GM18505 (cell line): ENCODE results near the gene AGAP1.

Experiments
- ATAC-seq: cut with Tn5 transposase; IDR thresholded peaks from one replicate; pipeline ENCODE4 v1.9.1; 2021; ENCODE audit not compliant: unreplicated experiment
- POLR2A ChIP-seq: IDR thresholded peaks from 4 replicates; pipeline ENCODE4 v1.6.1; 2011; ENCODE audit warnings: borderline replicate concordance; ENCODE audit not compliant: insufficient read depth, insufficient read length; ENCODE audit errors: extremely low read depth

Gene AGAP1

DNA sequence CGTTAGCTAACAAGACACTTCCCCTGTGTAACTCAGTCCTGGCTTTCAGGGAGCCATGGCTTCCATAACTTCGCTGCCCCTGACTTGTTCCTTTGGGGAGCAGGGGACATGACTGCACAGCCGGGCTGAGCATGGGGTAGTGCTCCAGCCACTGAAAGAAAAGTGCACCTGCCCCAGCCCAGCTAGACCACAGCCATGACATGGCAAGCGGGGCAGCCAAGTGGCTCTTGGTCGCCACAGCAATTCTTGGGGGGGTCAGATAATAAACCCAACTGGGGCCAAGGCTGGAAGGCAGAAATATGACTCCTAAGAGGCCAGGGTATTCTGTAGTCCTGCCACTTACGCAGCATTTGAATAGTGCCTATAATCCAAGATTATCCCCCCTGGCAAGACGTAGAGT, 385.3 kb downstream of the AGAP1 start:
- TF ChIP-seq POLR2A: no peak
- no peak for ATAC-seq

DNA sequence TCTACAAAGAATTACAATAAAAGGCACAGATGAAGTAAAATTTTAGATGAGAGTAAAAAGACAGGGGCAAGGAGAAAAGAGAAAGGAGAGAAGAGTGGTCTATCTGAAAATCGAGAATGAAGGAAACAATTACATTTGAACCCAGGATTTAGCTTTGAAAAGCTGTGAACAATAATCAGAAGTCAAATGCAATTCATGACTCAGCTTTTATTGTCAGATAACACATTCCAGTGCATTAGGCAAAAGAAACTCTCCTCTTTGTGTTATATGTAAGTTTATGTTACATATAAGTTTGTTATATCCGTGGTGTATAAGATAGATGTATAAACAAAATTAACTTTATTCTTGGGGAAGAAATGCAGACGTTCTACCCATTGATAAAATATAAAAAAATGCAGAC, 389.8 kb downstream of the AGAP1 start:
- ATAC-seq: no peak
- TF ChIP-seq POLR2A: no peak

DNA sequence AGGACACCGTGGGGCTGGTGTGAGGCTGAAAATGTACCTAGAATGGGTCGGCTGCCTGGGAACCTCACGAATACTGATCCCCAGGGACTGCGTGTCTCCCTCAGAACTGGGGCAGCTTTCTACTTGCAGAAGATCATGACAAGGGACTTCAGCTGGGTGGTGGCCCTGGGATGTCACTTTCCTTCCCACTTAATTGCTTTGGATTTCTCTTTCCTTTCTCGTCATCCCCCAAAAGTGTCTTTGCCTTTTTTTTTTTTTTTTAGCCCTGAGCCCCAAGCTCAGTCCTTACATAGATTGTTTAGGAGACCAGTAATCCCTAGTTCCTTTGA, 395.4 kb downstream of the AGAP1 start:
- TF ChIP-seq POLR2A: no peak
- ATAC-seq: no peak

DNA sequence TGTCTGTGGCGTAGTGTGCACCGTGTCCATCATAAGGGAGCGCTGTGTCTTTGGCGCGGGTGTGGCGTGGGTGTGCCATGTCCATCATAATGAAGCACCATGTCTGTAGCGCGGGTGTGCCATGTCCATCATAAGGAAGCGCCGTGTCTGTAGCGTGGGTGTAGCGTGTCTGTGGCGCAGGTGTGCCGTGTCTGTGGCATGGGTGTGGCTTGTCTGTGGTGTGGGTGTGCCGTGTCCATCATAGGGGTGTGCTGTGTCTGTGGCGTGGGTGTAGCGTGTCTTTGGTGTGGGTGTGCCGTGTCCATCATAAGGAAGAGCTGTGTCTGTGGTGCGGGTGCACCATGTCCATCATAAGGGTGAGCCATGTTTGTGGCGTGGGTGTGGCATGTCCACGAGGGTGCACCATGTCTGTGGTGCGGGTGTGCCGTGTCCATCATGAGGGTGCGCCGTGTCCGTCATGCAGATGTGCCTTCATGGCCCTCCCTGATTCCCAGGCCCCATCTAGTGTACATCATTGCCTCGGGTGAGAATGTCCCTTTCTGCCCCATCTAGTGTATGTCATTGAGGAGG, 399.4 kb downstream of the AGAP1 start:
- TF ChIP-seq POLR2A: no peak

DNA sequence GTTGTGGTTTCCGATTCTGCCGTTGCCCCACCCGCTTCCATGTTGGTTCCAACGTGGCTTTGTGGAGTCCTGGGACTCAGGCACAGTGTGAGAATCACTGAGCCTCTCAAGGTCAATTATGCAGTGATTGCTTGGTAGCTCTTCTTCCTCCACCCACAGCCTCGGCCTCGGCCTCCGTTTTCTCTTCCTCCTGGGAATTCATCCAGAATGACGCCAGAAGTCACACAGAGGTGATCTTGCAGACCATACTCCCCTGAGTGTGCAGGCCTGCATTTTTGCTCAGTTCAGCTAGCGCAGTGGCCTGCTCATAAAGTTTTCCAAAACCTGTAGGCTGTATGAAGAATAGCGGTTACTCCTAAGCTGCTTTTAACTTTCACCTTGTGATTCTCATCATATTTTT, 401.0 kb downstream of the AGAP1 start:
- TF ChIP-seq POLR2A: no peak
- no peak for ATAC-seq

More for the DNA sequence above, 399.4 kb downstream of the AGAP1 start:
- ATAC-seq: no peak

DNA sequence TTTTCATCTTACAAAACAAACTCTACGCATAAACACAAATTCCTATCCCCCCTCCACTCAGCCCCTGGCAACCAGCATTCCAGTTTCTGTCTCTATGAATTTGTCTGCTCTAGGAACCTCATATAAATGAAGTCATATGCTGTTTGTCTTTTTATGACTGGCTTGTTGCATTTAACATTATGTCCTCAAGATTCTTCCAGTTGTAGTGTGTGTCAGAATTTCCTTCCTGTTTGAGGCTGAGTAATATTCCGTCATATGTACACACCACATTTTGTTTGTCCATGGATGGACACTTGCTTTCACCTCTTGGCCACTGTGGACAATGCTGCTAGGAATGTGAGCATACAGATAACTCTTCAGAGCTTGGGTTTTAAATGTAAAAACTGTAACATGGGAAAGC, 402.2 kb downstream of the AGAP1 start:
- TF ChIP-seq POLR2A: no peak
- no peak for ATAC-seq

DNA sequence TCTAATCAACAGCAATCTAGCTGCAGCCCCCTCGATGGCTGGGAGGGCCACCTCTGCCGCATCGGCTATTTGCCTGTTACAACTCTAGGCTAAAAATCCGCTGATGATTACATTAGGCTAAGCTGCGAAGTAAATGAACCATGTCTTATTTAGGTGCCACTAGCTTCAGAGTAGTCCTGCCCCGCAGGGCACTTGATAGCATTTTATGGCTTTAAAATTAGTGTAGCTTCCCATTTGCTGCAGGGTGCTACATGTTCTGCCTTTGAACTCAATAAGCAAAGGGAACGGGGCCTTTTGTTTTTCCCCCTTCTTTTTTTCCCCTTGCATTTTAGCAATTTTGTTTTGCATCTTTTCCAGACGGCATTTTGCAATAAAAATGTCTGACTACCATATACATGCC, 404.1 kb downstream of the AGAP1 start:
- ATAC-seq: no peak
- no peak for TF ChIP-seq POLR2A

DNA sequence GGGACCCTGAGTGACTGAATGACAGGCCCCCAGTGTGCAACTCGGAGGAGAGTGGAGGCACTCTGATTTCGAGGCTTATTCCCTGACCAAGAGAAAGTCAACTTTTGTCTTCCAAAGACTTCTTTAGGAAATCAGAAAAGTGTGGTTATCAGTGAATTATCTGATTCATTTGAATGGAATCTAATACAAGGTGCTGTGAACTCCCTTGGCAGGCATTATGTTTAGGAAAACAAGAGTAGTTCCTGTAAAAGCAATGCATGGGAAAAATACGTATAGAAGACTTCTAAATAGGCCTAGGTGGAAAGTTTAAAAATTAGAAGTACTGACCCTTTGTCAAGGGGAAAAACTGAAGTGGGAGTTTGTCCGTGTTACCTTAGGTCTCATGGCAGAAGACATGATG, 404.9 kb downstream of the AGAP1 start:
- TF ChIP-seq POLR2A: no peak
- ATAC-seq: no peak

DNA sequence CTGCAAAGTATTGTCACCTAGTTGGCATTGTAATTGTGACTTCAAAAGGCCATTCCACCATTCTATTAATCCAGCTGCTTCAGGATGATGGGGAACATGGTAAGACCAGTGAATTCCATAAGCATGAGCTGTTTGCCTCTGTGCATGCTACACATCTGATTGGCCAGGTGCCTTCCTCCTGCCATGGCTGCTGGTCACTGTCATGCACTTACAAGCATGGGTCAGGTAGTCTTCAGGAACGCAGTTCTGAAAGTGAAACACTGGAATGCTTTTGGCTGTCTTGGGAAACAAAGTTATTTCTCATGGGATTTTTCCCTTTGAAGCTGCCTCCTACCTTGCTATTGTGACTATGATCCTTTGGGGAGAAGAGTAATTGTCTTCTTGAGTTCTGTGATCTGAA, 406.8 kb downstream of the AGAP1 start:
- no peak for TF ChIP-seq POLR2A
- ATAC-seq: no peak

DNA sequence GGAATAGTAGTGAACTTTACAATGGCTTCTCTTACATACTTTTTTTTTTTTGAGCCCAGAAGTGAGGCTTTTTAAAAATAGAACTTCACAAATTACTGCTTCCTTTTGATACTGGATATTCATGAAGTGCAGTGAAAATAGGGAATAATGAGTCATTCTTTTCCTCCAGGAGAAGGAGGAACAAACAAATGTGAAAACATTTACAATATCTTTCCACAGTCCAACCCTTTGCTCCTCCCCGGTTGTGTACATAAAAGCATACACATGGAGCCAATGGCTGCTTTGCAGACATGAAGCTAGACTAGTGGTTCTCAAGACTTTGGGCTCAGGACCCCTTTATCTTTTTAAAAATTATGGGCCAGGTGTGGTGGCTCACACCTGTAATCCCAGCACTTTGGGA, 407.4 kb downstream of the AGAP1 start:
- TF ChIP-seq POLR2A: no peak
- ATAC-seq: no peak

DNA sequence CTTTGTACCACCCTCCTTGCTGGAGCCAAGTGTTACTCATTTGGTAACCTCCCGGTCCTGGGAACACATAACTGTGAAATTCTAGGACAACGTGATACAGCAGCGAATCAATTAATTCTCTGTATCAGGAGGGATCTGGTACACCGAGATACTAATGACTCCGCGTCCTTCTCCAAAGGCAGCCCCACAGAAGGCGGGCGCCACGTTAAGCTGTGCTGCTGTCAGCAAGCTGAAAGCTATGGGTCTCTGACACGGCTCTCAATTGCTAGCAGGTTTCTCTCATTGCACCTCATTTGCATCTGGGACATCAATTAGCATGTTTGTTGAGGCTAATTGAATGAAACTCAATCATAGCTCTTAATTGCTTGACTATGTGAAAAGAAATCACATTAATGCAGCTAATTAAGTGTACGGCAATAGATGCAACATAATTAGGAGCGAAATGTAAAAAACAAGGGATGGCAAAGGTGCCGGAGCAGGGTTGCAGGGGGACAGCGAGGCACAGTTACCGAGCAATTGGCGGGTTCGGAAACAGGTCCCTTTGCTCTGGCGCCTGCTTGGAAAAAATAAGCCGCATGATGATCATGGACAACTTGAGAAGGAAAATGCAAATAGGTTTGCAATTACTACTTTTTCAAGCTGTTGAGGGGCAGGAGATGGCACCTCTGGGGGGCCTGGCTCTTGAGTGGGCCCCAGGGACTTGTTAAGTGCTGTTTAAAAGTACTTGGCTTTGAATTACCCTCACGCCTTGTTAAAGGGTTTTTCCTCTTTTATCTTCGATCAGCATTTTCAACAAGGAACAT, 410.1 kb downstream of the AGAP1 start:
- no peak for ATAC-seq
- no peak for TF ChIP-seq POLR2A

DNA sequence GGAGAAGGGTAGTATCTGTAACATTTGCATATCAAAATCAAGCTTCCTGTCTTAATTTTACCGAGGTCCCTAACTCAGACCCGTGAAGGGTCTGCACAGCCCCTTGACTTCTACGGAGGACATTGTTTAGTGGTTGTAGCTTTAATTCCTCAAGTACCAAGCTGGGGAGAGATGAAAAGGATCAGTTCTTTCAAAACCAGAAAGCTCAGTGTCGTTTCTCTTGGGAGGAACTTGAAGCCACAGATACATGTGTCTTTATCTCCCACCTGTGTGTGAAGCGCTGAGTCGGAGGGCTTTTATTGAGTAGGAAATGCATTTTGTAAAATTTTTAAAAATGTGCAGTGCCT, 410.7 kb downstream of the AGAP1 start:
- ATAC-seq: no peak
- no peak for TF ChIP-seq POLR2A

DNA sequence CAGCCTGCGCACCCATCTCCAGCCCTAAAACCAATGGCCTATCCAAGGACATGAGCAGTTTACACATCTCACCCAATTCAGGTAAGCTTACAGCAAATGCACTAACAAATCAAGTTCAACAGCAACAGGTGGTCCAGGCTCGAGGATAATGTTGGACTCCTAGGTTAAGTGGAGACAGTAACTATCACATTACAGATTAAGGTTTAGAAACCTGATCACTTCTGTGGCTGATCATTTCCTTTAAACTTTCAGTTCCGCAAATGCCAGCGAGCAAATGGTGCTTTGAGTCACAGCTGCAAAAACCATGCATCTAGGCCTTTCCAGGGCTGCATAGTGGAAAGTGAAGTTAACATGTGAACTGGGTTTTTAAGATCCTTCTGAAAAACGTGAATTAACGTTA, 415.0 kb downstream of the AGAP1 start:
- TF ChIP-seq POLR2A: no peak
- no peak for ATAC-seq

DNA sequence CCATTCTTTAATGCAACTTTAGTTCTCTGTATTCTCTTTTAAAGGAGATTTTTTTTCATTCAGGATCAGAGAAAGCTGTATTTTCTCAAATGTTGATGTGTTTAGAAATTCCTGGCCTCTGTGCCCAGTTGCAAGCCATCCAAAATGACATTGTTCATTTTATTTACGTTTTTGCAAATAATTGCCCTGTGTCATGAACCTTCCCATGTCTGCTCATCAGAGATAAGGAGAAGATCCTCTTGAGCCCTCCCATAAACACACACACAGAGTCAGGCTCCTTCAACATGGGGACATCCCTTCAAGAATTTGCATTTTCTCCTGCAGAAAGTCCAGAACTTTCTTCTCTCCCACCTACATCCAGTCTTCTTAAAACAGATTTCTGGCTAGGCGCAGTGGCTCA, 415.5 kb downstream of the AGAP1 start:
- TF ChIP-seq POLR2A: no peak
- no peak for ATAC-seq

DNA sequence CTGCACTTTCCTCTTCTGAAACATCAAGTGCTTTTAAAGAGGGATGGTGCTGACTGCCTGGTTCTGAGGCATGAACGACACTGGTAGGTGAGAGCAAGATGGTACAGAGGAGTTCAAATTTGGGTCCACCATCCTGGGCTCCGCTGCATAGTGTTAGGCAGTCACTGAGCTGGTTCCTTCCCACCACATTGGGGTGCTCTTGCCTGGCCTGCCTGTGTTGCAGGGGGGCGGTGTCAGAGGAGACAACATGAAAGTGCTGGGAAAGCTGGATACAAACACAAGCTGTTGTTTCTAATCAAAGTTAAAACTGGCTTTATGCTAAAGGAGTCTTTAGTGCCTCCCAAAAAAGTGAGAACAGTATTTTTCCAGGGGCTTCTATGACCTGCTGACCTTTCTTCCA, 416.2 kb downstream of the AGAP1 start:
- no peak for TF ChIP-seq POLR2A
- ATAC-seq: no peak
